ELR (cell line): ENCODE results near the gene SCYGR3.

ENCODE experiments used
- DNase-seq: peaks from one replicate; pipeline ENCODE4 v3.0.0-alpha.2; 2015; ENCODE audit warnings: low read depth

SCYGR3 gene

DNA sequence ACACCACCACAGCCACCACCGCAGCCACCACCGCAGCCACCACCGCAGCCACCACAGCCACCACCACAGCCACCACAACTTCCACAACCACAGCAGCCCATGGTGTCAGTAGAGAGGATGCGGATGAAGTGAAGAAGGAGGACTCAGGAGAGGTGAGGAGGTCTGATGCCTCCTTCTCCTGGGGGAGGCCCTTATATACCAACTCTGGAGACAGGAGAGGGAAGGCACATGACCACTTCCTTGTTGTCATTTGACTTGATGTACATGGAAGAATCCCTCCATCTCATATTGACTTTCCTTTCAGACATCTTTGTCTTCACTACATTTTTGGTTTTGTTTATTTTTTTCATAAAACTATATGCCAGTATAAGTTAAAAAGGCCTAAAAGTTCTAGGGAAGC lies at the start of gene SCYGR3:
Gene SCYGR3 (minus strand): TSS at position 101 of the 400 bp plus-strand sequence. CDS start 0 bp downstream, at position 101.
- no peak for DNase-seq

GRCh38 chr2:227661827-227662226 lies 47.2 kb upstream of the SCYGR3 start:
- no peak for DNase-seq

- DNase-seq: no peak
These were observed 46.5 kb upstream of the SCYGR3 start for GRCh38 chr2:227661025-227661649.

DNA sequence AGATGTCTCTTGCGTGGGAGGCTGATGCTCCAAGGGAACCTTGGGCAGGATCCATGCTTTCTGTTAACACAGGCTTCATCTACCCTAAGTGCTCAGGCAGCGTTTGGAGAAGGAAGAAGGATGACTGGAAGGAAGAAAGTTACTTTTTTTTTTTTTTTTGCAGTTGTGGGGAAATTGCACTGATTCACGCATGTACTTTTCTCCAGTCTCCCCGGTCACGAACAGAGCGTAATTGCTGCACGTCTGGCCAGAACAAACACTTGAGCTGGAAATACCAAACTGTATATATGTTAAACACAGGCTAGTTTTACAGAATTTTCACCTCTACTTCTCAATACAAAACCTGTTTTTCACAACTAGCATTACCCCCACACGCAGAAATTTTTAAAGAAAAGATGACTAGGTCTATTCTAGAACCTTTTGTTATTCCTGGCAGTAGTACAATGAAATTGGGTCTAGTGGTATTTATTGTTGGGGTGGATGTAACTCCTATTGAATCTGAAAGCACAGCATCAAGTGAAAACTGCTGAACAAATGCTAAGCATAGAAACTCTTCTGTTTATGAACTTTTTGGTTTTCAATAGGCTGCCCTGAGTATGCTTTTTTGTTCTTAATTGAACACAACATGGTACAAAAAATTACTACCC lies 42.7 kb upstream of the SCYGR3 start:
- DNase-seq: no peak

GRCh38 chr2:227655454-227655853 lies 40.8 kb upstream of the SCYGR3 start:
- DNase-seq: peak; percentile 94

DNA sequence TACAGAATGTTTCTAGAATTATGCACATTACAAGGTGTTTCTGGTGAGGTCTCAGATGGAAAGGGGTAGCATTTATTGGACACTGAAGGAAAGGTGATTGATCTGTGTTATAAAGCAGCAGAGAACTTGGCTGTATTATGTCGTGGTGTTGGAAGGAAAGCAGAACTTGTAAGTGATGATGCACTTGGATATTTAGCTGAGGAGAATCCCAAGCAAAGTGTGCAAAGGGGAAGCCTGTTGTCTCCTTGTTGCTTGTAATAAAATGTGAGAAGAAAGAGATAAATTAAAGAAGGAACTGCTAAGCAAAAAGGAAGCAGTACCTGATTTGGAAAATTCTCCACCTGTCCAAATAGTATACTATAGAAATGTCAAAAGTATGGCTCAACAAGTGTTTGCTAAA lies 39.8 kb upstream of the SCYGR3 start:
- no peak for DNase-seq

DNA sequence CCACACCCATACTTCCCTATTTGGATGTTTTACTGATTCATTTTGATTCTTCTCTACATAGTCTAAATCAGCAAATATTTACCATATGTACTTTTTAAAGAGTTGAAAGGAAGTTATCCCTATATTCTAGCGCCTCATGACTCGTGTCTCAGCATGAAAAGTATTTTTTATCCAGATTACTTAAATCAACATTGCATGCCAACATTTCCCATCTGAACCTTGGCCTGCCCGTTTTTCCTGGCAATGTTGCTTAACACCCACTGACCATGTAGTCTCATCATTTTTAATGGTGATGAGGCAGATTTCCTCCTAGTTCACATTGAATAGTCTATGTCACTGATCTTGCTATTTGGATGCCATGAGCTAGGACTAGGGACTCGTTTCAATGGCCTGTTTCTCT lies 38.8 kb upstream of the SCYGR3 start:
- no peak for DNase-seq

GRCh38 chr2:227643990-227644551 lies 29.4 kb upstream of the SCYGR3 start:
- DNase-seq: no peak

- DNase-seq: no peak
These were observed 28.0 kb upstream of the SCYGR3 start for GRCh38 chr2:227642656-227643055.

DNA sequence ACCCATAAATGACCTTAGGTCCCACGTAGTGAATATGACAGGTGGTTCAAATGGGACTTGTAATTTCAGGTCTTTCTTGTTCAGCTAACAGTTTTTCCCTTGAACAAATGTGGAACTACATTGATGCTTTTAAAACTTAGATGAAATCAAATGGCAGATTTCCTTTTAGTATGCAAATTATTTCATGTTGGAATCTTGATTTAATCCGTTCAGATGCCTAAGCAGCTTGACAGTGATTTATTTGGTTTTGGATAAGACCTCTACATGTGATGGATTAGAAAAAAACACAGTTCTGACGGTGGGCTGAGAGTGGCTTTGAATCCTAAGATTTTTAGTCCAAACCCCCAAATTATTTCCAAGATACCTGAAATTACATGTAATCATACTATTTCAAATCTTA lies 19.6 kb upstream of the SCYGR3 start:
- no peak for DNase-seq

DNA sequence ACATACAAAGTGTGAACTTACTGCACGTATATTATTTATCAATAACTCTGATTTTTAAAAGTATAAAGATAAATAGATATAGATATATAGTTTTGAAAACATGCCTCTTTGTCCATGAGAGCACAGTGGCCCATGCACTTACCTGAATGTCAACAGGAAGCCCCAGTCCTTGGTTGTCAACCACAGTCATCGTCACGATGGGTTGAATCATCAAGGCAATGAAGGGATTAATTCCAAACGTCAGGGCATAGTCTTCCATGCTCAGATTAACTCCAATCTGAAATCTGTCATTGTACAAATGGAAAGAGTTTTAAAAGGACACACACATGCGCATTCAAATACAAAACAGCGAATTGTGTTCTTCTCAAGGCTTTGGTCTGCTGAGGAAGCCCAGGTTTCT lies 18.2 kb upstream of the SCYGR3 start:
- DNase-seq: no peak

GRCh38 chr2:227630322-227630721 lies 15.7 kb upstream of the SCYGR3 start:
- no peak for DNase-seq

DNA sequence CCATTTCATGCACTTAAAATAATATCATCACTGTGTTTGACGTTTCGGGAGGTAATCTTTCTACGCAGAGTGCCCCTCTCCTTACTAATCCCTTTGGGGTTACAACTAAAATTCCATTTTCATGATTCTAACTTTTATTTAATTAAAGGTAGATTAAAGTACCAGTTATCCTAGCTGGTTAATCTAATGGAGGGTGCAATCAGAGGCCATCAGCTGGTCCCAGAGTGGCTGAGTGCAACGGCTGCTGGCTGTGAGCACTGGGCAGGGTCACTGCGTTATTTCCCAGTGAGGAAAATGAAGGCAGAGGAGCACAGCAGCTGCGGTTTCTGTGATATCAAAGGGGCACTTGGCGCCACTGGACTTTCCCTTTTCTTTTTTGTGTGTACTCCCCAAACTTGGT lies 14.8 kb upstream of the SCYGR3 start:
- DNase-seq: no peak

DNA sequence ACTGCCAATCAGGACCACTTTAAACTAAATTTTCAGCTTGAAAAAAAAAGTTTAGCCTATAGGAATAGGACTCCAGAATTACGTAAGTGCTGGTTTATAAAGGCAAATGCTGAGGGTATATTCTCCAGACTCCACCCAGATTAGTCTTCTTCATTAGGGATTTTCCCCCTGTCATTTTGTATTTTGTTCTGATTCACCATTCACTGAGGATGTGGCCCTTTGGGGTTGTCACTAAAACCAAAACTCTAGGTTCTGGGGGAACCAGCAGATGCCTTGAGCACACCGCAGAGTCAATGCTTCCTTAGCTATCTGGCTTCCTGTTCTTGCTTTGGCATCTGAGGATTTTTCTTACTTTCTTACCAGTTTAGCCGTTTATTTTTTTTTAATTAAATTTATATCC lies 13.1 kb upstream of the SCYGR3 start:
- no peak for DNase-seq

DNA sequence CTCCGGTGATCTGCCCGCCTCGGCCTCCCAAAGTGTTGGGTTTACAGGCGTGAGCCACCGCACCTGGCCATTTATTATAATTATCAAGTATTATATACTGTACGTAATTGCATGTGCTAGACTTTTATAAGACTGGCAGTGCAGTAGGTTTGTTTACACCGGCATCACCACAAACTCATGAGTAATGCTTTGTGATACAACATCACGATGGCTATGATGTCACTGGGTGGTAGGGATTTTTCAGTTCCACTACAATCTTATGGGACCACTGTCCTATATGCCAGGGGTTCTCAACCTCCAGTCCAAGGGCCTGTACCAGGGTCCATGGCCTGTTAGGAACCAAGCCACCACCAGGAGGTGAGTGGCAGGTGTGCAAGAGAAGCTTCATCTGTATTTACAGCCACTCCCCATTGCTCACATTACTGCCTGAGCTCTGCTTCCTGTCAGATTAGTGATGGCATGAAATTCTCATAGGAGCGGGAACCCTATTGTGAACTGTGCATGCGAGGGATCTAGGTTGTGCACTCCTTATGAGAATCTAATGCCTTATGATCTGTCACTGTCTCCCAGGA lies 12.0 kb upstream of the SCYGR3 start:
- DNase-seq: peak; percentile 61

GRCh38 chr2:227625420-227625819 lies 10.8 kb upstream of the SCYGR3 start:
- DNase-seq: no peak

GRCh38 chr2:227623226-227623625 lies 8.6 kb upstream of the SCYGR3 start:
- DNase-seq: peak; percentile 78

DNA sequence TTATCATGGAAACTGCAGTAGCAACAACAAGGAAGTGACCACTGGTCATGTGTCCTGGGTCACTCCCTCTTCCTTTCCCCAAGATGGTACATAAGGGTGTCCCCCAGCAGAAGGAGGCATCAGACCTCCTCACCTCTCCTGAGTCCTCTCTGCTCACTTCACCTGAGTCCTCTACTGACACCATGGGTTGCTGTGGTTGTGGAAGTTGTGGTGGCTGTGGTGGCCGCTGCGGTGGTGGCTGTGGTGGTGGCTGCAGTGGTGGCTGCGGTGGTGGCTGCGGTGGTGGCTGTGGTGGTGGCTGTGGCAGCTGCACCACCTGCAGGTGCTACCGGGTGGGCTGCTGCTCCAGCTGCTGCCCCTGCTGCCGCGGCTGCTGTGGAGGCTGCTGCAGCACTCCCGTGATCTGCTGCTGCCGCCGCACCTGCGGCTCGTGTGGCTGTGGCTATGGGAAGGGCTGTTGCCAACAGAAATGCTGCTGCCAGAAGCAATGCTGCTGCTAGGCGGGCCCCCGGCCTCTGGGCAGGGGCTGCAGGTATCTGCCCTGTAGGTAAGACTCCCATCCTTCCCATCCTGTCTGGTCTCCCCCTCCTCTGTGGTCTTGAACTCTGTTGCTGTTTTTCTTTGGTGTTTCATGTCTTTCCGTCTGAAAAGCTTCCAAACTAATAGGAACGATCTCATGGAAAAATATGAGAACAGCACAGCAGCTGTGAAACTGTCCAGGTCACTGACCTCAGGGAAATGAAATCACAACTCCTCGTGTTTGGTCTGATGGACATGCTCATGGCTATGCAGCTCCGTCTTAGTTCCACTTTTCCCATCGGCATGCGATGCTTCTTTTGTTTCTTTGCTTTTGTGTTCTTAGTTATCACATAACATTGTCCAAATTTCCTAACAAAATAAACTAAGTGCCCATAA lies 2.9 kb upstream of the SCYGR3 start, which contains the start of gene SCYGR4:
Gene SCYGR4 (plus strand): TSS at position 183 of the 915 bp plus-strand sequence. CDS start 0 bp downstream, at position 183.
- no peak for DNase-seq

DNA sequence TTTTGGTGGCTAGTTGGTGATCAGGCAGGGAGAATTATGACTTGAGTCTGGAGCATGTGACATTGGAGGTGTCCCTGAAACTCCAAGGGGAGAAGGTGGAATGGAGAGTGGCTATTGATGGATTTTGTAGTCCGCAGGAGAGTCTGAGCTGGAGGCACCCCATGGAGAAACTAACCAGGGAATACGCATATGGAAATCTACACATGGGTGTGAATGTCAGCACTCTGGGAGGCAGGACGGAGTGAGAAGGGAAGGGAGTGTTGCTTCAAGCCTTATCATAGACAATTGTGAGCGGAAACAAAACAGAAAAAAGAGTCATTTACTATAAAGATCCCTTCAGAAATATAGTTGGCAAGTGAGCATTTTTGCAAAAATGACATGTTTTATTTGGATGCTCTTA lies 2.0 kb upstream of the SCYGR3 start:
- DNase-seq: no peak

DNA sequence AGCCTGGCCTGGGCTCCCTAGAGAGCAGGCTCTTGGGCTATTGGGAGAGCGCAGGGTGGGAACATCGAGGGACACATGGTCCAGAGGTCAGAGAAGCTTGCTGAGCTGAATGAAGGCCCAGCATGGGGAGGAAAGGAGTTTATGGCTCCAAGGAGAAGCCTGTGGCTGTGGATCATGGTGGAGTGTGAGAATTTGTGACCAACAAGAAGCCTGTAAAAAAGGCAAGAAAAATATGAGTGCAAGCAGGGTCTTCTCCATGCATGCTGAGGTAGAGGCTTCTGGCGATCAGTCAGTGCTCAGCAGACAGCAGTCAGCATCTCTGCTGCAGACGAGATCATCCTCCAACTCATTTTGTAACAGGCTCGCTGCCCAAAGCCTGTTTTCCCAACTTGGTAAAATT lies 1.3 kb upstream of the SCYGR3 start:
- DNase-seq: no peak

DNA sequence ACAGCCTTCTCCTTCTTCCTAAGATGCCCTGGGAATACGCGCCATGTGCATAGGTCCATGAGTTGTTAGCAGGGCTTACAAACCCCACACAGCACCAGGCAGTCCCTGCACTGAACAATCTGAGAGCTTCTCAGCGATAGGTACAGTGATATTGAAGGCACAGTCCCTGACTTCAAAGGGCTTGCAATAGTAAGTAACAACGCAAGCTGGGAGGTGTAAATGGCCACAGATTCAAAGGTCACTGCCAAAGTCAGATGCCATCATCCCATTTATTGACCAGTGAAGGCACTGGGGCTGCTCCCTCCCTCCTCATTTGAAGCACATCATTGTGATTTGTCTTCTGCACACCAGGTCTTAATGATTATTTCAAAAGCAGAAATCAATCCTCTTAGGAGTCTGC lies 541 bp upstream of the SCYGR3 start:
- DNase-seq: no peak

- DNase-seq: no peak
These were observed 394 bp downstream of the SCYGR3 start for GRCh38 chr2:227614246-227614645.
